ENCODE data around the gene GSG1L2. TPM values are rescaled to one million over a fixed set of nuclear protein-coding genes. Genes with fewer than 3 reads are reported as not detected.

GSG1L2 gene
- total RNA-seq, 1 experiment from 2014 or later = not detected

- BruUV-seq (replicated peaks) = no TSS peak
- RAD21 ChIA-PET (ENCODE audit: low non-redundant PET in 1 of 2, low total read pairs in 2 of 2, uncharacterized antibody in 2 of 2, unreplicated experiment in 2 of 2) = interaction anchor here in 1 of 2 experiments (1.6 kb wide), 1 partner anchor 140 kb away, joined by 3 read pairs; no protein-coding TSS in a partner anchor
- intact Hi-C loops (cut with micrococcal nuclease) = loop anchor here (2.0 kb wide), 1 partner anchor 192 kb away; the partner anchor contains the start of gene CFAP52
Measured at GRCh38 chr17:9769036-9769695, 52.7 kb downstream of the GSG1L2 start.

More at GRCh38 chr17:9769036-9769695, 52.7 kb downstream of the GSG1L2 start:
- Histone ChIP-seq H4K20me1 (ENCODE audit: insufficient read depth) (no peaks in the 10 kb centered on the region), H3K4me3 (replicated peaks in 1 of 2; ENCODE audit: low read depth in 1 of 2, low read length in 2 of 2) (no peak overlapping the region), H3K36me3 (ENCODE audit: control insufficient read depth in 1 of 2, insufficient read depth in 2 of 2, low read length in 2 of 2) (no peaks in the 10 kb centered on the region), H3K4me1 (ENCODE audit: control insufficient read depth in 1 of 2, insufficient read depth in 2 of 2, low read length in 2 of 2) (peaks cover 0 to 3% of the 10 kb centered on the region in 2 experiments; a peak in 1 of 4 replicates), H3K9ac (ENCODE audit: low read length) (no peak overlapping the region), H2AFZ (ENCODE audit: low read depth, low read length, poor library complexity, severe bottlenecking) (no peak overlapping the region), H3K4me2 (ENCODE audit: low read length) (no peak overlapping the region), H3K9me2 (ENCODE audit: insufficient read depth) (no peaks in the 10 kb centered on the region), H3K79me2 (ENCODE audit: insufficient read depth, low read length) (no peaks in the 10 kb centered on the region), H3K27ac (ENCODE audit: low read depth, low read length) (no peak overlapping the region), H3K27me3 (ENCODE audit: insufficient read depth, low read length) (peaks cover 6% of the 10 kb centered on the region; the same call in 1 of the 2 replicates), H3K9me3 (ENCODE audit: control insufficient read depth in 1 of 2, insufficient read depth in 1 of 2, low read depth in 1 of 2, low read length in 2 of 2) (no peaks in the 10 kb centered on the region)
- ChIA-PET POLR2A (interaction anchor here (0.9 kb wide), 1 partner anchor 19 kb away, joined by 3 read pairs; no protein-coding TSS in a partner anchor), CTCF (interaction anchor here (0.6 to 1.3 kb wide), 17 partner anchors 10 to 192 kb away, joined by 3 to 30 read pairs (median 5); partner anchors contain the start of genes CFAP52, DHRS7C and STX8)
- ATAC-seq = 0 out of 2 replicates have a peak, but pooled peaks have one; percentile 24
- TF ChIP-seq POLR2AphosphoS5 (IDR thresholded peaks at IDR 0.05; ENCODE audit: low read depth, low read length) = no peak
- TF ChIP-seq POLR2A (IDR thresholded peaks at IDR 0.05; ENCODE audit: borderline replicate concordance, extremely low read depth, insufficient read depth, insufficient read length) = no peak
- no peak for TF ChIP-seq SP1 (IDR thresholded peaks at IDR 0.05; ENCODE audit: low read depth)
- TF ChIP-seq EGR1 (IDR thresholded peaks at IDR 0.05; ENCODE audit: low read depth) = no peak
- TF ChIP-seq YY1 (IDR thresholded peaks at IDR 0.05; ENCODE audit: extremely low read depth, insufficient replicate concordance, low read depth, low read length) = no peak
- no peak for TF ChIP-seq EZH2 (IDR thresholded peaks at IDR 0.05)
- no peak for TF ChIP-seq CEBPB (IDR thresholded peaks at IDR 0.05; ENCODE audit: low read depth)
- no peak for TF ChIP-seq CTCF (IDR thresholded peaks at IDR 0.05 in 2 of 3, conservative IDR thresholded peaks at IDR 0.05 in 1 of 3; ENCODE audit: borderline replicate concordance in 1 of 3, insufficient read depth in 1 of 3, low read depth in 2 of 3, low read length in 2 of 3)
- no peak for TF ChIP-seq ZBTB33 (IDR thresholded peaks at IDR 0.05; ENCODE audit: extremely low read depth, insufficient replicate concordance, low read length)
- no peak for TF ChIP-seq CBX3 (IDR thresholded peaks at IDR 0.05; ENCODE audit: low read depth)
- TF ChIP-seq ZNF274 (IDR thresholded peaks at IDR 0.05; ENCODE audit: low read depth, low read length) = no peak
- no peak for TF ChIP-seq REST (IDR thresholded peaks at IDR 0.05; ENCODE audit: low read depth)
- TF ChIP-seq EZH2phosphoT487 (IDR thresholded peaks at IDR 0.05; ENCODE audit: borderline replicate concordance) = no peak
- DNase-seq (ENCODE audit: low read depth, low spot score) = no peak
